ENCODE measurements around the gene AXDND1. TPM values are rescaled to one million over a fixed set of nuclear protein-coding genes. Genes with fewer than 3 reads are reported as not detected.
"Not testable (repeated sequence)": the region's sequence is repeated elsewhere in the genome, so short reads cannot be mapped to it uniquely, and the experiment has no call there.

AXDND1 gene
- total and polyA plus RNA-seq, 8 donors, result 0.55 to 18.4 (median 2.7) TPM; not detected in 2

GRCh38 chr1:179393721-179394120 is 27.9 kb downstream of the AXDND1 start:
- DNase-seq, result no peak
- no peaks in the 10 kb centered on the region for H3K27me3 ChIP-seq
- no peaks in the 10 kb centered on the region for H3K4me1 ChIP-seq
- H3K9me3 ChIP-seq, result peaks cover 0 to 16% (median 9%) of the 10 kb centered on the region in 4 donors
- H3K4me3 ChIP-seq, result no peak overlapping the region
- no peak overlapping the region for H3K27ac ChIP-seq
- intact Hi-C loops (cut with DNase I; ENCODE audit: low total_unique reads), result no loop called here
- no peaks in the 10 kb centered on the region for H3K36me3 ChIP-seq
- no peak for TF ChIP-seq POLR2AphosphoS5 (IDR thresholded peaks at IDR 0.05)
- TF ChIP-seq POLR2A (IDR thresholded peaks at IDR 0.05), result no peak
- no peak for TF ChIP-seq EP300 (IDR thresholded peaks at IDR 0.05)
- TF ChIP-seq CTCF (IDR thresholded peaks at IDR 0.05), result no peak
- 86 to 97% (median 91%) methylated on average over 3 of the region's 3 CpGs for WGBS, 5 donors

- WGBS, 5 donors, result 40 to 63% (median 56%) methylated on average over 2 of the region's 2 CpGs
- H3K36me3 ChIP-seq; intact Hi-C loops (cut with DNase I; ENCODE audit: low total_unique reads): not testable (repeated sequence)
These were observed 33.6 kb downstream of the AXDND1 start for GRCh38 chr1:179399399-179399798.

GRCh38 chr1:179417760-179418159 is 52.0 kb downstream of the AXDND1 start:
- H3K9me3 ChIP-seq; H3K27me3 ChIP-seq; intact Hi-C loops (cut with DNase I; ENCODE audit: low total_unique reads); H3K36me3 ChIP-seq; H3K27ac ChIP-seq; H3K4me1 ChIP-seq; DNase-seq; H3K4me3 ChIP-seq: not testable (repeated sequence)
- 50 to 100% (median 85%) methylated on average over 1 of the region's 3 CpGs for WGBS, 5 donors

More at GRCh38 chr1:179399399-179399798, 33.6 kb downstream of the AXDND1 start:
- not testable (repeated sequence) for H3K4me1 ChIP-seq, H3K27me3 ChIP-seq, H3K27ac ChIP-seq, H3K9me3 ChIP-seq, H3K4me3 ChIP-seq, DNase-seq

GRCh38 chr1:179418706-179419105 is 52.9 kb downstream of the AXDND1 start:
- H3K27ac ChIP-seq; H3K27me3 ChIP-seq; H3K9me3 ChIP-seq; DNase-seq; intact Hi-C loops (cut with DNase I; ENCODE audit: low total_unique reads); H3K4me3 ChIP-seq; H3K36me3 ChIP-seq; H3K4me1 ChIP-seq: not testable (repeated sequence)
- WGBS, 5 donors, result 83 to 93% (median 89%) methylated on average over 17 to 24 of the region's 32 CpGs

GRCh38 chr1:179424610-179425009 is 58.8 kb downstream of the AXDND1 start:
- no peak overlapping the region for H3K4me3 ChIP-seq
- H3K4me1 ChIP-seq, result no peaks in the 10 kb centered on the region
- DNase-seq, result no peak
- 95 to 100% (median 100%) methylated on average over 2 of the region's 2 CpGs for WGBS, 5 donors
- no peak overlapping the region for H3K27ac ChIP-seq
- no peak for TF ChIP-seq POLR2A (IDR thresholded peaks at IDR 0.05)
- no peak for TF ChIP-seq CTCF (IDR thresholded peaks at IDR 0.05)
- no peak for TF ChIP-seq POLR2AphosphoS5 (IDR thresholded peaks at IDR 0.05)
- TF ChIP-seq EP300 (IDR thresholded peaks at IDR 0.05), result no peak
- H3K27me3 ChIP-seq, result no peaks in the 10 kb centered on the region
- H3K9me3 ChIP-seq, result peaks cover 10 to 18% (median 16%) of the 10 kb centered on the region in 4 donors
- intact Hi-C loops (cut with DNase I; ENCODE audit: low total_unique reads), result no loop called here
- no peaks in the 10 kb centered on the region for H3K36me3 ChIP-seq

GRCh38 chr1:179425186-179425585 is 59.4 kb downstream of the AXDND1 start:
- DNase-seq, result no peak
- Histone ChIP-seq H3K36me3 (no peaks in the 10 kb centered on the region), H3K4me3 (no peak overlapping the region), H3K9me3 (peaks cover 10 to 18% (median 16%) of the 10 kb centered on the region in 4 donors), H3K4me1 (no peaks in the 10 kb centered on the region), H3K27ac (no peak overlapping the region), H3K27me3 (no peaks in the 10 kb centered on the region)
- intact Hi-C loops (cut with DNase I; ENCODE audit: low total_unique reads), result no loop called here
- TF ChIP-seq EP300 (IDR thresholded peaks at IDR 0.05) (no peak), POLR2AphosphoS5 (IDR thresholded peaks at IDR 0.05) (no peak), POLR2A (IDR thresholded peaks at IDR 0.05) (no peak)

Data from stomach (tissue), 9 donors.